ENCODE measurements around the gene SLC38A8. TPM values are rescaled to one million over a fixed set of nuclear protein-coding genes. Genes with fewer than 3 reads are reported as not detected.

Gene SLC38A8
- total RNA-seq, 1 donor, result not detected

GRCh38 chr16:83975590-83976260 is 66.9 kb downstream of the SLC38A8 start:
- no peak for TF ChIP-seq CTCF (IDR thresholded peaks at IDR 0.05; ENCODE audit: insufficient read depth, low read length)

GRCh38 chr16:83974475-83974874 is 68.1 kb downstream of the SLC38A8 start:
- TF ChIP-seq CTCF (IDR thresholded peaks at IDR 0.05; ENCODE audit: insufficient read depth, low read length), result no peak
- no peak for DNase-seq (ENCODE audit: low read depth)

More at GRCh38 chr16:83975590-83976260, 66.9 kb downstream of the SLC38A8 start:
- DNase-seq (ENCODE audit: low read depth), result no peak
- no peak overlapping the region for H3K4me3 ChIP-seq (ENCODE audit: low read depth, low read length)

GRCh38 chr16:83973581-83974385 is 68.8 kb downstream of the SLC38A8 start:
- no peak overlapping the region for H3K4me3 ChIP-seq (ENCODE audit: low read depth, low read length)
- no peak for TF ChIP-seq CTCF (IDR thresholded peaks at IDR 0.05; ENCODE audit: insufficient read depth, low read length)
- no peak for DNase-seq (ENCODE audit: low read depth)

More at GRCh38 chr16:83974475-83974874, 68.1 kb downstream of the SLC38A8 start:
- H3K4me3 ChIP-seq (ENCODE audit: low read depth, low read length), result no peak overlapping the region

- no peak for DNase-seq (ENCODE audit: low read depth)
- no peak for TF ChIP-seq CTCF (IDR thresholded peaks at IDR 0.05; ENCODE audit: insufficient read depth, low read length)
- H3K4me3 ChIP-seq (ENCODE audit: low read depth, low read length), result no peak overlapping the region
These were observed 69.5 kb downstream of the SLC38A8 start for GRCh38 chr16:83973077-83973476.

GRCh38 chr16:83972256-83973008 is 70.2 kb downstream of the SLC38A8 start:
- DNase-seq (ENCODE audit: low read depth), result no peak
- H3K4me3 ChIP-seq (ENCODE audit: low read depth, low read length), result no peak overlapping the region
- TF ChIP-seq CTCF (IDR thresholded peaks at IDR 0.05; ENCODE audit: insufficient read depth, low read length), result no peak

GRCh38 chr16:83971165-83972130 is 71.1 kb downstream of the SLC38A8 start:
- no peak overlapping the region for H3K4me3 ChIP-seq (ENCODE audit: low read depth, low read length)
- no peak for DNase-seq (ENCODE audit: low read depth)
- TF ChIP-seq CTCF (IDR thresholded peaks at IDR 0.05; ENCODE audit: insufficient read depth, low read length), result no peak

Measured in fibroblast of the aortic adventitia (primary cell).